H1 (cell line): ENCODE measurements around the gene AP3D1.
A peak's percentile ranks its signal among the peaks of the same experiment; 100 is the strongest.

ENCODE experiments used
- CTCF ChIP-seq, 3 experiments: IDR thresholded peaks; 1 replicate in 2 of 3; 2 replicates in 1 of 3; pipeline versions ENCODE4 v1.5.1 to v1.6.1; 2011; ENCODE audit warnings: low read length in 3 of 3, mild to moderate bottlenecking in 3 of 3, inconsistent platforms in 2 of 3, low read depth in 1 of 3, moderate library complexity in 1 of 3; ENCODE audit not compliant: insufficient read depth in 1 of 3; ENCODE audit errors: control extremely low read depth in 1 of 3
- EGR1 ChIP-seq: IDR thresholded peaks from 2 replicates; pipeline ENCODE4 v1.6.1; 2011; ENCODE audit warnings: low read depth, low read length, borderline replicate concordance
- EP300 ChIP-seq, 2 experiments: IDR thresholded peaks; 1 replicate in 1 of 2; 2 replicates in 1 of 2; pipeline ENCODE4 v1.6.1; 2011 to 2012; ENCODE audit warnings: low read depth in 2 of 2, low read length in 2 of 2, mild to moderate bottlenecking in 2 of 2, borderline replicate concordance in 1 of 2, inconsistent platforms in 1 of 2, moderate library complexity in 1 of 2
- EZH2 ChIP-seq: fragments of 200-600 bp; sonication (generic); IDR thresholded peaks from 2 replicates; pipeline ENCODE4 v1.7.1; 2012; ENCODE audit warnings: low read depth, mild to moderate bottlenecking, moderate library complexity, low read length, inconsistent platforms; ENCODE audit not compliant: severe bottlenecking
- GABPA ChIP-seq: IDR thresholded peaks from 2 replicates; pipeline ENCODE4 v1.6.1; 2011; ENCODE audit warnings: mild to moderate bottlenecking, low read length, moderate library complexity, borderline replicate concordance; ENCODE audit not compliant: insufficient read depth
- POLR2AphosphoS5 ChIP-seq: IDR thresholded peaks from 2 replicates; pipeline ENCODE4 v1.6.1; 2011; ENCODE audit warnings: low read depth, low read length
- SAP30 ChIP-seq: fragments of 300-600 bp; sonication (generic); IDR thresholded peaks from 2 replicates; pipeline ENCODE4 v1.7.1; 2012; ENCODE audit warnings: low read length, moderate library complexity, mild to moderate bottlenecking, inconsistent platforms; ENCODE audit not compliant: insufficient read depth, insufficient replicate concordance
- SIN3A ChIP-seq, 2 experiments: IDR thresholded peaks in 1 of 2; conservative IDR thresholded peaks in 1 of 2; 2 replicates each; pipeline ENCODE4 v1.6.1; 2011 to 2012; ENCODE audit warnings: low read length in 2 of 2, improper control_type of control experiment in 1 of 2, low read depth in 1 of 2, mild to moderate bottlenecking in 1 of 2
- SUZ12 ChIP-seq: fragments of 200-600 bp; sonication (generic); IDR thresholded peaks from 2 replicates; pipeline ENCODE4 v1.6.1; 2012; ENCODE audit warnings: mild to moderate bottlenecking, inconsistent platforms, low read length, moderate library complexity, mixed read lengths
- TAF1 ChIP-seq: IDR thresholded peaks from 2 replicates; pipeline ENCODE4 v1.6.1; 2011; ENCODE audit warnings: mild to moderate bottlenecking, low read depth, low read length
- TF ChIP-seq, protein P1 (sequence below): IDR thresholded peaks from 2 replicates; pipeline ENCODE4 v1.6.1; 2012; ENCODE audit warnings: inconsistent platforms

DNA sequence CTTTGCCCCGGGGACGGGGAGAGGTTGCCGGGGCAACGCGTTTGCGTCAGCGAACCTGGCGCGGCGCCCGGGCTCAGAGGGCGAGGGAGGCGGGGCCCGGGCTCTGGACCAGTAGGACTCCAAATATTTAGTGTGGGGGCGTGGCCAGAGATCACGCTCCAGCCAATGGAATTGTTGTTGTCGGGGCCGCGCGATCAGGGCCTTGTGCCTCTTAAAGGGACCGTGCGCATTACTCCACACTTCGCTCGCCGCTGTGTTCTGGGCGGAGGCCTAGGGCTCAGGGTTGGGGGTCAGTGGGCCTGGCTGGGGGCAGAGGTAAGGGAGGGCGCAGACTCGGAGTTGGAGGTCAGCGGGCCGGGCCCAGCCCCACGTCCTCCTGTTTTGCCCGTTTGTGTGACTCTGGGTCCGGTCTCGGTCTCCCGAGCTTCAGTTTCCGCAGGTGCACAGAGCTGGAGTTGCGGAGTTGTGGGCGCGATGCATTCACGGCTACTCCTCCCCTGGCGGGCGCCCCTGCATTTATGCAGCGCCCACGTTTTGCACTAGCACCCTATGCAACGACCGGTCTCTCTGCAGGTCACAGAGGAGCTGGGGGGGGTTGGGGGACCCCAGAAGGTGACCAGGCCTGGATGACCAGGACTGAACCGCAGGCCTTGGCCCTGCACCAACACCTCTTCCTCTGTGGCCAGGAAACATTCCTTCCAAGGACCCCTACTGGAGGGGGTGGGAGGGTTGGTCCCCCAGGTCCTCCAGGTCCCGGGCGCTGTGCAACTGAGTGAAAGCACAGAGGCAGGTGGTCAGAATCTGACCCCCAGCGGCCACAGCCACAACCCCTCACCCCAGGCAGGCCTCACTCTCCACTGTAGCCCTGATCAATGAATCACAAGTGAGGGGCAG, 89.6 kb downstream of the AP3D1 start:
- TF ChIP-seq CTCF (IDR thresholded peaks at IDR 0.05; ENCODE audit: control extremely low read depth in 1 of 3, insufficient read depth in 1 of 3, low read depth in 1 of 3, low read length in 3 of 3) (peak in 2 of 3 experiments; percentile 0 to 4; a peak in 2 of 4 replicates), EGR1 (no peak), SUZ12 (no peak), TAF1 (peak; percentile 73), SAP30 (no peak), EP300 (IDR thresholded peaks at IDR 0.05; ENCODE audit: borderline replicate concordance in 1 of 2, low read depth in 2 of 2, low read length in 2 of 2) (no peak), POLR2AphosphoS5 (peak; percentile 78), SIN3A (conservative IDR thresholded peaks at IDR 0.05 in 1 of 2, IDR thresholded peaks at IDR 0.05 in 1 of 2; ENCODE audit: low read depth in 1 of 2, low read length in 2 of 2) (no peak), EZH2 (no peak), GABPA (no peak)
- TF ChIP-seq, protein P1, sequence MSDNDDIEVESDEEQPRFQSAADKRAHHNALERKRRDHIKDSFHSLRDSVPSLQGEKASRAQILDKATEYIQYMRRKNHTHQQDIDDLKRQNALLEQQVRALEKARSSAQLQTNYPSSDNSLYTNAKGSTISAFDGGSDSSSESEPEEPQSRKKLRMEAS, result peak; percentile 80
